CD4-positive, alpha-beta memory T cell (primary cell): ENCODE data around the gene PAEP. TPM values are rescaled to one million over a fixed set of nuclear protein-coding genes. Genes with fewer than 3 reads are reported as not detected.

Source experiments
- CTCF ChIA-PET: fragments of 350-600 bp; sonication (Branson Sonifier 250); formaldehyde crosslinking; loops from one replicate; lab custom pipeline; 2021; ENCODE audit warnings: inconsistent platforms; ENCODE audit not compliant: partially characterized antibody; lab: Charles Lee
- POLR2A ChIA-PET: fragments of 350-600 bp; sonication (Branson Sonifier 250); formaldehyde crosslinking; loops from one replicate; lab custom pipeline; 2021; ENCODE audit not compliant: partially characterized antibody; lab: Charles Lee
- DNase-seq, 5 donors: peaks; one replicate each; pipeline versions ENCODE4 v3.0.0 to v3.0.0-alpha.2; 2020 to 2022; ENCODE audit warnings: mixed read lengths in 1 of 5
- H3K27ac ChIP-seq: one replicate; pipeline ENCODE4 v1.7.0; 2013; ENCODE audit warnings: low read depth, low read length
- H3K27me3 ChIP-seq: 2 replicates; pipeline ENCODE4 v1.7.0; 2013; ENCODE audit warnings: mild to moderate bottlenecking, low read length, moderate library complexity; ENCODE audit not compliant: insufficient read depth
- H3K36me3 ChIP-seq: 2 replicates; pipeline ENCODE4 v1.7.0; 2013; ENCODE audit warnings: mild to moderate bottlenecking, low read length, moderate library complexity; ENCODE audit not compliant: insufficient read depth
- H3K4me1 ChIP-seq: 2 replicates; pipeline ENCODE4 v1.7.0; 2013; ENCODE audit warnings: mild to moderate bottlenecking, low read length, moderate library complexity; ENCODE audit not compliant: insufficient read depth
- H3K4me3 ChIP-seq, 2 donors: one replicate each; pipeline ENCODE4 v1.7.0; 2013; ENCODE audit warnings: low read length in 2 of 2, mild to moderate bottlenecking in 1 of 2
- H3K9me3 ChIP-seq, 2 donors: one replicate each; pipeline ENCODE4 v1.7.0; 2013; ENCODE audit warnings: low read length in 2 of 2, control low read depth in 1 of 2; ENCODE audit not compliant: control insufficient read depth in 1 of 2
- H3K27ac Mint-ChIP-seq, 7 donors: one replicate each; pipeline ENCODE4 v1.8.0; 2020 to 2021; ENCODE audit warnings: mixed read lengths in 7 of 7, mild to moderate bottlenecking in 6 of 7, inconsistent platforms in 3 of 7, moderate library complexity in 3 of 7
- H3K27me3 Mint-ChIP-seq, 2 donors: one replicate each; pipeline ENCODE4 v1.8.0; 2020 to 2021; ENCODE audit warnings: mixed read lengths in 2 of 2
- H3K36me3 Mint-ChIP-seq, 2 donors: one replicate each; pipeline ENCODE4 v1.8.0; 2020 to 2021; ENCODE audit warnings: mixed read lengths in 2 of 2, inconsistent platforms in 1 of 2, mild to moderate bottlenecking in 1 of 2
- H3K4me1 Mint-ChIP-seq, 4 donors: one replicate each; pipeline ENCODE4 v1.8.0; 2020 to 2021; ENCODE audit warnings: mixed read lengths in 4 of 4, mild to moderate bottlenecking in 1 of 4
- H3K4me3 Mint-ChIP-seq, 8 donors: one replicate each; pipeline ENCODE4 v1.8.0; 2020 to 2021; ENCODE audit warnings: mixed read lengths in 8 of 8, mild to moderate bottlenecking in 7 of 8, moderate library complexity in 6 of 8, inconsistent platforms in 3 of 8
- H3K9me3 Mint-ChIP-seq, 8 donors: one replicate each; pipeline ENCODE4 v1.8.0; 2020 to 2021; ENCODE audit warnings: mixed read lengths in 8 of 8, mild to moderate bottlenecking in 5 of 8, inconsistent platforms in 3 of 8, moderate library complexity in 1 of 8
- intact Hi-C: fragments of 100-400 bp; cut with micrococcal nuclease; formaldehyde crosslinking; loops from one replicate; pipeline ENCODE4 v1.15.1; 2023
- polyA plus RNA-seq, 2 donors: library from polyadenylated mRNA; unstranded; fragments of 300-500 nt; fragmentation: Illumina TruSeq; gene quantifications; one replicate each; pipeline ENCODE4 v1.2.3, GENCODE V29; 2021
- total RNA-seq, 2 experiments: library from RNA; stranded (reverse); gene quantifications; one replicate each; pipeline ENCODE4 v1.2.3, GENCODE V29; 2021

The PAEP gene
- total and polyA plus RNA-seq, 4 experiments from 2014 or later = not detected

GRCh38 chr9:135522137-135522877, 39.2 kb upstream of the PAEP start:
- no peaks in the 10 kb centered on the region for H3K4me1 ChIP-seq
- ChIA-PET CTCF (no interaction called here), POLR2A (no interaction called here)
- Mint-ChIP-seq H3K36me3 (no peaks in the 10 kb centered on the region), H3K4me3 (no peak overlapping the region), H3K27ac (no peak overlapping the region), H3K4me1 (no peaks in the 10 kb centered on the region), H3K27me3 (peaks cover 4% of the 10 kb centered on the region in 2 donors), H3K9me3 (no peaks in the 10 kb centered on the region)
- no peak for DNase-seq
- intact Hi-C loops = no loop called here
- no peaks in the 10 kb centered on the region for H3K36me3 ChIP-seq
- no peaks in the 10 kb centered on the region for H3K27me3 ChIP-seq
- H3K9me3 ChIP-seq = no peaks in the 10 kb centered on the region
- no peak overlapping the region for H3K4me3 ChIP-seq
- H3K27ac ChIP-seq = no peak overlapping the region

DNA sequence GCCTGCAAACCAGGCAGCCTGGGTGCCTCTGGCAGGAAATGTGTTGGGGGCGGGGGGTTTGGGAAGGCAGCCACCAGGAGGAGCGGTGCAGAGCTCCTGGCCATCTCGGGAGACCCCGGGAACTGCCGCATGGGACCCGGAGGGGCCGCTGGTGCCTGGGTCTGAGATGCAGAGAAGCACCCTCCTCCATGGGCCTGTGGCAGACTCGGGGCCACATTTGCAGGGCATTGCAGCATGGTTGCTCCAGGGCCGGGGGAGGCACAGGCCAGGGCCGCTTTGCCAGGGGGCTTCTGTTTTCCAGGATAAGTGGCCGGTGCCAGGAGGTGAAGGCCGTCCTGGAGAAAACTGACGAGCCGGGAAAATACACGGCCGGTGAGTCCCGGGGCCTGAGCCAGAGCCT, 38.6 kb upstream of the PAEP start:
- no peaks in the 10 kb centered on the region for H3K9me3 ChIP-seq
- H3K4me1 Mint-ChIP-seq = no peaks in the 10 kb centered on the region
- no peak for DNase-seq
- H3K9me3 Mint-ChIP-seq = no peaks in the 10 kb centered on the region
- no peak overlapping the region for H3K27ac ChIP-seq
- H3K27ac Mint-ChIP-seq = no peak overlapping the region
- H3K36me3 ChIP-seq = no peaks in the 10 kb centered on the region
- H3K4me3 Mint-ChIP-seq = no peak overlapping the region
- ChIA-PET POLR2A (no interaction called here), CTCF (no interaction called here)
- H3K4me3 ChIP-seq = no peak overlapping the region
- H3K27me3 Mint-ChIP-seq = peaks cover 4% of the 10 kb centered on the region in 2 donors
- no peaks in the 10 kb centered on the region for H3K4me1 ChIP-seq
- no peaks in the 10 kb centered on the region for H3K27me3 ChIP-seq
- no peaks in the 10 kb centered on the region for H3K36me3 Mint-ChIP-seq
- intact Hi-C loops = no loop called here

GRCh38 chr9:135523521-135524129, 37.9 kb upstream of the PAEP start:
- H3K4me3 Mint-ChIP-seq = no peak overlapping the region

DNA sequence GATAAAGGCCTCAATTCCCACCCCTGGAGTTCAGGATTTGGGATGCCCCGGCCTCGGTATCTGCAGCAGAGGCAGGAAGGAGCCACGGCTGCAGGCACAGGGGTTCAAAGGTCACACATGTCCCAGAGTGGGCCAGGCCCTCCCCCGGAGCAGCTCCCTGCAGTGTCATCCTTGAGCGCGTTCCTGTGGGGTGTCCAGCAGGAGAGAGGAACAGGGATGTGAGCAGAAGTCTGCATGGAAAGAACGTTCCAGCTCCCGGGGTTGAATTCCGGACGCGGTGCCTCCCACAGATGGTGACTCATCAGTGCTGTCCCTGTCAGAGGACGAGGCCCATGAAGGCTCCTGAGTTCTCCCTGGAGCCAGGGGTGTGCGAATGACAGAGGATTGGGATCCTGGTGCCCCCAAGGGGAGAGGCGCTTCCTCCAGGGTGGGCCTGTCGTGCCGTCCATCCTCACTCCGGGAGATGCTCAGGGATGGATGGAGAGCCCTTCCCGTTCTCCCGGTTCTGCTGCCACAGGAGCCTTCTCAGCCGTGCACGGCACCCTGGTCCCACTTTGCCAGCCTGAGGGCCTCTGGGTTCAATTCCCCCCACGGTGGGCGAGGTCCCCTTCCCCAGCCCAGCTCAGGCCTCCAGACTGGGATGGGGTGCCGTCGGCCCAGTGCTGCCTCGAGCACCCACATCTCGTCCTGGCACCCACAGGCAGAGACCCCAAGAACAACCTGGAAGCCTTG, 37.3 kb upstream of the PAEP start:
- H3K27ac Mint-ChIP-seq = no peak overlapping the region
- no peak overlapping the region for H3K4me3 ChIP-seq
- no peak overlapping the region for H3K27ac ChIP-seq
- H3K36me3 ChIP-seq = no peaks in the 10 kb centered on the region
- ChIA-PET POLR2A (no interaction called here), CTCF (no interaction called here)
- H3K36me3 Mint-ChIP-seq = no peaks in the 10 kb centered on the region
- peaks cover 3 to 4% of the 10 kb centered on the region in 2 donors for H3K27me3 Mint-ChIP-seq
- H3K9me3 ChIP-seq = no peaks in the 10 kb centered on the region
- DNase-seq = no peak
- H3K4me3 Mint-ChIP-seq = no peak overlapping the region
- H3K4me1 Mint-ChIP-seq = peaks cover 0 to 3% (median under 1%) of the 10 kb centered on the region in 4 donors
- no peaks in the 10 kb centered on the region for H3K9me3 Mint-ChIP-seq
- H3K4me1 ChIP-seq = no peaks in the 10 kb centered on the region
- no peaks in the 10 kb centered on the region for H3K27me3 ChIP-seq
- intact Hi-C loops = no loop called here

More at GRCh38 chr9:135523521-135524129, 37.9 kb upstream of the PAEP start:
- POLR2A ChIA-PET = no interaction called here
- H3K4me1 Mint-ChIP-seq = no peaks in the 10 kb centered on the region
- H3K9me3 ChIP-seq = no peaks in the 10 kb centered on the region
- H3K27ac ChIP-seq = no peak overlapping the region
- no peak overlapping the region for H3K4me3 ChIP-seq
- DNase-seq = no peak
- no peaks in the 10 kb centered on the region for H3K36me3 ChIP-seq
- H3K36me3 Mint-ChIP-seq = no peaks in the 10 kb centered on the region
- intact Hi-C loops = no loop called here
- CTCF ChIA-PET = no interaction called here
- no peaks in the 10 kb centered on the region for H3K27me3 ChIP-seq
- peaks cover 4% of the 10 kb centered on the region in 2 donors for H3K27me3 Mint-ChIP-seq
- no peak overlapping the region for H3K27ac Mint-ChIP-seq
- H3K4me1 ChIP-seq = no peaks in the 10 kb centered on the region
- H3K9me3 Mint-ChIP-seq = no peaks in the 10 kb centered on the region

DNA sequence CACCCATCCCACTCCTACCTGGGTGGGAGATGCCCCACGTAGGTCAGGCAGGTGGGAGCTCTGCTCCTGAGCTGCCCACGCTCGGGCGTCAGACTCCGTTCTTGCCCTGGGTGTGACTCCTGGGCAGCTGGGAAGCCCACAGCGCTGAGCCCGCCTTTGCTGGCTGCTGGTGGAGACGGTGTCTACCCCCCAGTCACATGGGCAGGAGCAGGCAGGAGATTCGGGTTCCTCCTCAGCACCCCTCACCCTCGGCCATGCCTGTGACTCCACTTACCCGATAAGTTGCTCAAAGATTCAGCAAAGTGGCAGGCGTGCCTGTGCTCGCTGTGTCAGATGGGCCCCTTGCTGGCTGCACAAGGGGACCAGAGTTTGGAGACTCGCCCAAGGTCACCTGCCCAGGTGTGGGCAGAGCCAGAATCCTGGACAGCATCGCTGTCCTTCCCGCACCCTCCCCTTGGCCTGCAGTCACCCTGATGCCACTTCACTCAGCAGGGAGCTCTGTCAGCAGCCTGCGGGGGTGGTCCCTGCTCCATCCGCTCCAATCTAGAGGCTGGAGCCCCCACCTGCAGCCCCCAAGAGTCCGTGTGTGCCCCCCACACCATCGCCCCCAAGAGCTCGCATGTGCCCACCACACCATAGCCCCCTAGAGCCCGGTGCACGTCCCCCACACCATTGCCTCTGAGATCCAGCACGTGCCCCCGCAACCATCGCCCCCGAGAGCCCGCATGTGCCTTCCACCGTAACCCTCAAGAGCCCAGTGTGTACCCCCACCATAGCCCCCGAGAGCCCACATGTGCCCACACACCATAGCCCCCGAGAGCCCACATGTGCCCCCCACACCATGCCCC, 36.1 kb upstream of the PAEP start:
- intact Hi-C loops = no loop called here
- H3K4me3 Mint-ChIP-seq = no peak overlapping the region
- H3K9me3 ChIP-seq = no peaks in the 10 kb centered on the region
- no peak overlapping the region for H3K4me3 ChIP-seq
- no peak for DNase-seq
- no peak overlapping the region for H3K27ac ChIP-seq
- no peaks in the 10 kb centered on the region for H3K36me3 ChIP-seq
- H3K36me3 Mint-ChIP-seq = no peaks in the 10 kb centered on the region
- H3K27ac Mint-ChIP-seq = no peak overlapping the region
- ChIA-PET POLR2A (no interaction called here), CTCF (no interaction called here)
- peaks cover 2 to 5% of the 10 kb centered on the region in 2 donors for H3K27me3 Mint-ChIP-seq
- H3K9me3 Mint-ChIP-seq = no peaks in the 10 kb centered on the region
- H3K27me3 ChIP-seq = no peaks in the 10 kb centered on the region
- H3K4me1 Mint-ChIP-seq = peaks cover 0 to 6% (median 2%) of the 10 kb centered on the region in 4 donors
- H3K4me1 ChIP-seq = no peaks in the 10 kb centered on the region

GRCh38 chr9:135526089-135526729, 35.3 kb upstream of the PAEP start:
- no peaks in the 10 kb centered on the region for H3K9me3 Mint-ChIP-seq
- CTCF ChIA-PET = no interaction called here
- no peak overlapping the region for H3K27ac Mint-ChIP-seq
- no peaks in the 10 kb centered on the region for H3K36me3 Mint-ChIP-seq
- peaks cover 0 to 6% (median 2%) of the 10 kb centered on the region in 4 donors for H3K4me1 Mint-ChIP-seq
- POLR2A ChIA-PET = no interaction called here
- intact Hi-C loops = no loop called here
- no peaks in the 10 kb centered on the region for H3K4me1 ChIP-seq
- H3K4me3 ChIP-seq = no peak overlapping the region
- no peaks in the 10 kb centered on the region for H3K9me3 ChIP-seq
- H3K27me3 Mint-ChIP-seq = peaks cover 3 to 8% of the 10 kb centered on the region in 2 donors
- DNase-seq = no peak
- H3K4me3 Mint-ChIP-seq = no peak overlapping the region
- no peaks in the 10 kb centered on the region for H3K36me3 ChIP-seq
- no peak overlapping the region for H3K27ac ChIP-seq
- H3K27me3 ChIP-seq = no peaks in the 10 kb centered on the region
